ENCODE data around the gene IFT81.

GRCh38 chr12:110146986-110147385 is 22.8 kb downstream of the IFT81 start:
- TF ChIP-seq CTCF (IDR thresholded peaks at IDR 0.05) (no peak), TCF7L2 (IDR thresholded peaks at IDR 0.05; ENCODE audit: low read depth, low read length) (no peak)

All from Panc1 (cell line).